Measurements from ENCODE around the gene ZMIZ1.

ZMIZ1 gene

GRCh38 chr10:79349072-79349491 is 280.3 kb downstream of the ZMIZ1 start:
- no peak for DNase-seq

GRCh38 chr10:79349766-79350406 is 281.1 kb downstream of the ZMIZ1 start:
- DNase-seq, result no peak

GRCh38 chr10:79350407-79351154 is 281.8 kb downstream of the ZMIZ1 start:
- no peak for DNase-seq

GRCh38 chr10:79351332-79351731 is 282.6 kb downstream of the ZMIZ1 start:
- DNase-seq, result no peak

GRCh38 chr10:79352035-79352877 is 283.5 kb downstream of the ZMIZ1 start:
- no peak for DNase-seq

- no peak for DNase-seq
Measured at GRCh38 chr10:79353000-79353406, 284.2 kb downstream of the ZMIZ1 start.

GRCh38 chr10:79353726-79354125 is 285.0 kb downstream of the ZMIZ1 start:
- DNase-seq, result no peak

- no peak for DNase-seq
Measured at GRCh38 chr10:79354141-79354540, 285.4 kb downstream of the ZMIZ1 start.

GRCh38 chr10:79354615-79355014 is 285.8 kb downstream of the ZMIZ1 start:
- no peak for DNase-seq

GRCh38 chr10:79355420-79356017 is 286.8 kb downstream of the ZMIZ1 start:
- no peak for DNase-seq

GRCh38 chr10:79356104-79356503 is 287.3 kb downstream of the ZMIZ1 start:
- DNase-seq, result no peak

- no peak for DNase-seq
Measured at GRCh38 chr10:79357180-79357579, 288.4 kb downstream of the ZMIZ1 start.

GRCh38 chr10:79358811-79359210 is 290.0 kb downstream of the ZMIZ1 start:
- DNase-seq, result no peak

- no peak for DNase-seq
Measured at GRCh38 chr10:79359816-79360498, 291.2 kb downstream of the ZMIZ1 start.

GRCh38 chr10:79360499-79361342 is 292.0 kb downstream of the ZMIZ1 start:
- no peak for DNase-seq

GRCh38 chr10:79361726-79362397 is 293.1 kb downstream of the ZMIZ1 start:
- no peak for DNase-seq
